HepG2 (cell line): ENCODE data around the gene MRPL14. TPM values are rescaled to one million over a fixed set of nuclear protein-coding genes. Genes with fewer than 3 reads are reported as not detected.

Experiments
- BCL6 ChIP-seq: IDR thresholded peaks from 2 replicates; pipeline ENCODE4 v1.6.1; 2016; ENCODE audit warnings: missing genetic modification reagents, missing compliant biosample characterization
- ELF1 ChIP-seq: sonication (generic); formaldehyde crosslinking; IDR thresholded peaks from 2 replicates; pipeline ENCODE4 v1.4.0; 2020; ENCODE audit warnings: missing genetic modification reagents
- EP300 ChIP-seq, 3 experiments: sonication (generic) in 1 of 3; formaldehyde crosslinking in 1 of 3; IDR thresholded peaks; 2 replicates each; pipeline versions ENCODE4 v1.5.1 to v1.6.1; 2011 to 2020; ENCODE audit warnings: low read depth in 2 of 3, low read length in 2 of 3, borderline replicate concordance in 1 of 3, improper control_type of control experiment in 1 of 3, mild to moderate bottlenecking in 1 of 3, missing genetic modification reagents in 1 of 3, moderate library complexity in 1 of 3
- KDM5B ChIP-seq: sonication (generic); formaldehyde crosslinking; IDR thresholded peaks from 2 replicates; pipeline ENCODE4 v1.4.0; 2020; ENCODE audit warnings: missing genetic modification reagents, mild to moderate bottlenecking, borderline replicate concordance
- MED1 ChIP-seq: sonication (generic); formaldehyde crosslinking; IDR thresholded peaks from 2 replicates; pipeline ENCODE4 v1.4.0; 2020; ENCODE audit warnings: missing genetic modification reagents
- MEF2D ChIP-seq: sonication (generic); formaldehyde crosslinking; IDR thresholded peaks from 2 replicates; pipeline ENCODE4 v1.5.1; 2020; ENCODE audit warnings: mild to moderate bottlenecking, missing genetic modification reagents
- MIXL1 ChIP-seq: IDR thresholded peaks from 2 replicates; pipeline ENCODE4 v1.6.1; 2016
- MXD4 ChIP-seq: IDR thresholded peaks from 2 replicates; pipeline ENCODE4 v1.6.1; 2016; ENCODE audit warnings: mild to moderate bottlenecking, missing biosample characterization, missing genetic modification reagents
- NCOA5 ChIP-seq: sonication (generic); formaldehyde crosslinking; IDR thresholded peaks from 2 replicates; pipeline ENCODE4 v1.4.0; 2020; ENCODE audit warnings: missing genetic modification reagents
- POLR2A ChIP-seq, 2 experiments: IDR thresholded peaks; 2 replicates each; pipeline ENCODE4 v1.6.1; 2011; ENCODE audit warnings: low read depth in 2 of 2, low read length in 2 of 2, mild to moderate bottlenecking in 1 of 2, moderate library complexity in 1 of 2; ENCODE audit not compliant: insufficient read depth in 1 of 2
- RARA ChIP-seq: IDR thresholded peaks from 2 replicates; pipeline ENCODE4 v1.6.1; 2016; ENCODE audit warnings: missing genetic modification reagents, missing compliant biosample characterization
- RCOR2 ChIP-seq: IDR thresholded peaks from 2 replicates; pipeline ENCODE4 v1.6.1; 2016; ENCODE audit warnings: missing biosample characterization, missing genetic modification reagents
- RNF2 ChIP-seq: fragments of 450-650 bp; conservative IDR thresholded peaks from 2 replicates; pipeline ENCODE4 v1.6.1; 2016; ENCODE audit warnings: low read depth
- TCF7 ChIP-seq: sonication (generic); IDR thresholded peaks from 2 replicates; pipeline ENCODE4 v1.6.1; 2016; ENCODE audit warnings: antibody characterized with exemption, low read depth
- ZNF256 ChIP-seq: sonication (generic); formaldehyde crosslinking; conservative IDR thresholded peaks from 2 replicates; pipeline ENCODE4 v1.4.0; 2020; ENCODE audit warnings: missing genetic modification reagents
- ZNF446 ChIP-seq: sonication (generic); formaldehyde crosslinking; IDR thresholded peaks from 2 replicates; pipeline ENCODE4 v1.5.0; 2020; ENCODE audit warnings: mild to moderate bottlenecking, missing genetic modification reagents
- ZNF572 ChIP-seq: sonication (generic); formaldehyde crosslinking; IDR thresholded peaks from 2 replicates; pipeline ENCODE4 v1.5.1; 2020; ENCODE audit warnings: mild to moderate bottlenecking, missing genetic modification reagents
- ZNF75D ChIP-seq: sonication (generic); formaldehyde crosslinking; IDR thresholded peaks from 2 replicates; pipeline ENCODE4 v1.8.1; 2023; ENCODE audit warnings: missing genetic modification reagents, mild to moderate bottlenecking, borderline replicate concordance
- ZNF777 ChIP-seq: sonication (generic); formaldehyde crosslinking; IDR thresholded peaks from 2 replicates; pipeline ENCODE4 v1.4.0; 2020; ENCODE audit warnings: missing genetic modification reagents
- ZNF792 ChIP-seq: IDR thresholded peaks from 2 replicates; pipeline ENCODE4 v1.6.1; 2016
- polyA plus RNA-seq, 8 experiments: library from polyadenylated mRNA; depleted of rRNA in 3 of 8; stranded (reverse) in 7 of 8; unstranded in 1 of 8; fragments of >200 nt; fragmentation: Illumina TruSeq in 4 of 8; extraction: Trizol in 4 of 8; gene quantifications; 2 replicates each; pipeline versions ENCODE4 v1.2.1 to v1.2.3, GENCODE V29; 2011 to 2016; ENCODE audit warnings: low read depth in 4 of 8, missing spikeins in 1 of 8, mixed read lengths in 1 of 8; ENCODE audit not compliant: insufficient read depth in 1 of 8
- total RNA-seq, 5 experiments: library from RNA; depleted of rRNA; stranded (reverse); fragments of >200 nt; fragmentation: Illumina TruSeq; extraction: Trizol; gene quantifications; 2 replicates each; pipeline ENCODE4 v1.2.3, GENCODE V29; 2016; ENCODE audit warnings: low read depth in 1 of 5
- TF ChIP-seq, protein P1 (sequence below): sonication (generic); formaldehyde crosslinking; IDR thresholded peaks from 2 replicates; pipeline ENCODE4 v1.5.0; 2020; ENCODE audit warnings: missing genetic modification reagents, mild to moderate bottlenecking, borderline replicate concordance
- TF ChIP-seq, protein P2 (sequence below): sonication (generic); formaldehyde crosslinking; conservative IDR thresholded peaks from 2 replicates; pipeline ENCODE4 v1.8.1; 2023; ENCODE audit warnings: missing genetic modification reagents
- TF ChIP-seq, protein P3 (sequence below): IDR thresholded peaks from 2 replicates; pipeline ENCODE4 v1.6.1; 2018; ENCODE audit warnings: missing genetic modification reagents
- TF ChIP-seq, protein P4 (sequence below): sonication (generic); formaldehyde crosslinking; IDR thresholded peaks from 2 replicates; pipeline ENCODE4 v1.9.0; 2021; ENCODE audit warnings: missing genetic modification reagents, mild to moderate bottlenecking, borderline replicate concordance
- TF ChIP-seq, protein P5 (sequence below): sonication (generic); formaldehyde crosslinking; IDR thresholded peaks from 2 replicates; pipeline ENCODE4 v1.5.1; 2020; ENCODE audit warnings: missing genetic modification reagents, mild to moderate bottlenecking, borderline replicate concordance

MRPL14 gene
- total and polyA plus RNA-seq, 2 of the 13 experiments (the other 11 are each of a cell fraction or from before 2014, with no cell fraction given): 157 to 178 TPM

DNA sequence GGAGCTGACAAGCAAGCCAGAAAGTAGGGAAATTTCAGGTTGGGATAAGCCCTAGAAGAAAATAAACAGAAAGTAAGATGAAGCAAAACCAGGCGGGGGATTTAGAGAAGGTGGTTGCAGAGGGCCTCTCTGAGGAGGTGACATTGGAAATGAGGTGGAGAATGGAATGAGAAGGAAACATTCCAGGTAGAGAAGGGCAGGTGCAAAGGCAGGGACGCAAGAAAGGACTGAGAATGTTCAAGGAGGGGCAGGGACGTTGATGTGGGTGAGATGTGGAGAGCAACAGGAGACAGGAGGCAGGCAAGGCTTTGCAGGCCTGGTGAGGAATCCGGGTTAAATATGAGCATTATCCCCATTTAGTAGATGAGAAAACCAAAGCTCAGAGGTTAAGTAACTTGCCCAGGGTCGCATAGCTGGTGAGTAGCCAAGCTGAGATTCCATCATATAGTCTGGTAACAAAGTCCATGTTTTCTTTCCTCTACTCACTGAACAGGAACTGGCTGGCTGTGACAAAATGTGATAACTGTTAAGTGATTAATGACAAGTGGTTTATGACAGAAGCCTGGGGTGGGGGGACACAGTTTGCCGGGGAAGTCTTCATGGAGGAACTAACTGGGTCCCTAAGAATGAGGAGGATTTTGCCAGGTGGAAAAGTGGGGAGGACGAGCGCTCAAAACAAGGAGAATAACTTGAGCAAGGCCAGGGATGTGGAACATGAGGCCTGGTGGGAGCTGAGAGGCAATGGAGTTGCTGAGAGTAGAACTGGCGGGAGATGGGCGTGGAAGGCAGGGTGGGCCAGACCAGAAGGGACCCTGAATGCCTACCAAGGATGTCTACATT lies 32.6 kb downstream of the MRPL14 start (continued):
- TF ChIP-seq, protein P1, sequence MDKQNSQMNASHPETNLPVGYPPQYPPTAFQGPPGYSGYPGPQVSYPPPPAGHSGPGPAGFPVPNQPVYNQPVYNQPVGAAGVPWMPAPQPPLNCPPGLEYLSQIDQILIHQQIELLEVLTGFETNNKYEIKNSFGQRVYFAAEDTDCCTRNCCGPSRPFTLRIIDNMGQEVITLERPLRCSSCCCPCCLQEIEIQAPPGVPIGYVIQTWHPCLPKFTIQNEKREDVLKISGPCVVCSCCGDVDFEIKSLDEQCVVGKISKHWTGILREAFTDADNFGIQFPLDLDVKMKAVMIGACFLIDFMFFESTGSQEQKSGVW (CRISPR knock-in tag): no peak
- TF ChIP-seq, protein P2, sequence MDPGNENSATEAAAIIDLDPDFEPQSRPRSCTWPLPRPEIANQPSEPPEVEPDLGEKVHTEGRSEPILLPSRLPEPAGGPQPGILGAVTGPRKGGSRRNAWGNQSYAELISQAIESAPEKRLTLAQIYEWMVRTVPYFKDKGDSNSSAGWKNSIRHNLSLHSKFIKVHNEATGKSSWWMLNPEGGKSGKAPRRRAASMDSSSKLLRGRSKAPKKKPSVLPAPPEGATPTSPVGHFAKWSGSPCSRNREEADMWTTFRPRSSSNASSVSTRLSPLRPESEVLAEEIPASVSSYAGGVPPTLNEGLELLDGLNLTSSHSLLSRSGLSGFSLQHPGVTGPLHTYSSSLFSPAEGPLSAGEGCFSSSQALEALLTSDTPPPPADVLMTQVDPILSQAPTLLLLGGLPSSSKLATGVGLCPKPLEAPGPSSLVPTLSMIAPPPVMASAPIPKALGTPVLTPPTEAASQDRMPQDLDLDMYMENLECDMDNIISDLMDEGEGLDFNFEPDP (CRISPR knock-in tag): no peak
- TF ChIP-seq, protein P3, sequence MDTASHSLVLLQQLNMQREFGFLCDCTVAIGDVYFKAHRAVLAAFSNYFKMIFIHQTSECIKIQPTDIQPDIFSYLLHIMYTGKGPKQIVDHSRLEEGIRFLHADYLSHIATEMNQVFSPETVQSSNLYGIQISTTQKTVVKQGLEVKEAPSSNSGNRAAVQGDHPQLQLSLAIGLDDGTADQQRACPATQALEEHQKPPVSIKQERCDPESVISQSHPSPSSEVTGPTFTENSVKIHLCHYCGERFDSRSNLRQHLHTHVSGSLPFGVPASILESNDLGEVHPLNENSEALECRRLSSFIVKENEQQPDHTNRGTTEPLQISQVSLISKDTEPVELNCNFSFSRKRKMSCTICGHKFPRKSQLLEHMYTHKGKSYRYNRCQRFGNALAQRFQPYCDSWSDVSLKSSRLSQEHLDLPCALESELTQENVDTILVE (CRISPR knock-in tag): peak; percentile 80; the same call in 1 of the 2 replicates
- TF ChIP-seq MIXL1 (CRISPR knock-in tag) (peak; percentile 96), ELF1 (CRISPR knock-in tag) (peak; percentile 65), ZNF792 (peak; percentile 87), ZNF75D (CRISPR knock-in tag) (no peak), KDM5B (CRISPR knock-in tag) (peak; percentile 4; the same call in 1 of the 2 replicates), RCOR2 (peak; percentile 100), BCL6 (CRISPR knock-in tag) (peak; percentile 78), ZNF446 (CRISPR knock-in tag) (no peak), MXD4 (no peak), POLR2A (IDR thresholded peaks at IDR 0.05; ENCODE audit: insufficient read depth in 1 of 2, low read depth in 2 of 2, low read length in 2 of 2) (no peak), RARA (CRISPR knock-in tag) (peak; percentile 90), ZNF256 (0 out of 2 replicates have a peak, but pooled peaks have one; percentile 64), RNF2 (no peak), MEF2D (CRISPR knock-in tag) (peak; percentile 78; the same call in 1 of the 2 replicates), TCF7 (0 out of 2 replicates have a peak, but pooled peaks have one; percentile 53), EP300 (IDR thresholded peaks at IDR 0.05; ENCODE audit: low read depth in 2 of 2, low read length in 2 of 2) (peak in 1 of 2 experiments; percentile 88; a peak in 2 of 4 replicates), EP300 (CRISPR knock-in tag; IDR thresholded peaks at IDR 0.05; ENCODE audit: borderline replicate concordance) (peak; percentile 74), NCOA5 (CRISPR knock-in tag) (no peak), ZNF572 (CRISPR knock-in tag) (no peak), ZNF777 (no peak), MED1 (CRISPR knock-in tag) (peak; percentile 95)
- TF ChIP-seq, protein P4, sequence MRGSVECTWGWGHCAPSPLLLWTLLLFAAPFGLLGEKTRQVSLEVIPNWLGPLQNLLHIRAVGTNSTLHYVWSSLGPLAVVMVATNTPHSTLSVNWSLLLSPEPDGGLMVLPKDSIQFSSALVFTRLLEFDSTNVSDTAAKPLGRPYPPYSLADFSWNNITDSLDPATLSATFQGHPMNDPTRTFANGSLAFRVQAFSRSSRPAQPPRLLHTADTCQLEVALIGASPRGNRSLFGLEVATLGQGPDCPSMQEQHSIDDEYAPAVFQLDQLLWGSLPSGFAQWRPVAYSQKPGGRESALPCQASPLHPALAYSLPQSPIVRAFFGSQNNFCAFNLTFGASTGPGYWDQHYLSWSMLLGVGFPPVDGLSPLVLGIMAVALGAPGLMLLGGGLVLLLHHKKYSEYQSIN (CRISPR knock-in tag): no peak
- TF ChIP-seq, protein P5, sequence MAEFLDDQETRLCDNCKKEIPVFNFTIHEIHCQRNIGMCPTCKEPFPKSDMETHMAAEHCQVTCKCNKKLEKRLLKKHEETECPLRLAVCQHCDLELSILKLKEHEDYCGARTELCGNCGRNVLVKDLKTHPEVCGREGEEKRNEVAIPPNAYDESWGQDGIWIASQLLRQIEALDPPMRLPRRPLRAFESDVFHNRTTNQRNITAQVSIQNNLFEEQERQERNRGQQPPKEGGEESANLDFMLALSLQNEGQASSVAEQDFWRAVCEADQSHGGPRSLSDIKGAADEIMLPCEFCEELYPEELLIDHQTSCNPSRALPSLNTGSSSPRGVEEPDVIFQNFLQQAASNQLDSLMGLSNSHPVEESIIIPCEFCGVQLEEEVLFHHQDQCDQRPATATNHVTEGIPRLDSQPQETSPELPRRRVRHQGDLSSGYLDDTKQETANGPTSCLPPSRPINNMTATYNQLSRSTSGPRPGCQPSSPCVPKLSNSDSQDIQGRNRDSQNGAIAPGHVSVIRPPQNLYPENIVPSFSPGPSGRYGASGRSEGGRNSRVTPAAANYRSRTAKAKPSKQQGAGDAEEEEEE (CRISPR knock-in tag): peak; percentile 23; the same call in 1 of the 2 replicates
